GM12891 (cell line): ENCODE measurements around the gene LUZP1.

ENCODE experiments used
- PAX5 ChIP-seq: IDR thresholded peaks from 2 replicates; pipeline ENCODE4 v1.6.1; 2011; ENCODE audit warnings: low read length, moderate library complexity, mild to moderate bottlenecking; ENCODE audit not compliant: insufficient read depth, severe bottlenecking
- POLR2A ChIP-seq: IDR thresholded peaks from 2 replicates; pipeline ENCODE4 v1.6.1; 2011; ENCODE audit warnings: low read depth, low read length, control low read depth
- POLR2AphosphoS5 ChIP-seq: IDR thresholded peaks from 2 replicates; pipeline ENCODE4 v1.6.1; 2011; ENCODE audit warnings: low read depth, low read length, control low read depth
- POU2F2 ChIP-seq: IDR thresholded peaks from 2 replicates; pipeline ENCODE4 v1.6.1; 2011; ENCODE audit warnings: low read depth, mild to moderate bottlenecking, control low read depth, low read length, moderate library complexity
- SPI1 ChIP-seq: IDR thresholded peaks from 2 replicates; pipeline ENCODE4 v1.6.1; 2011; ENCODE audit warnings: low read depth, low read length, control low read depth
- TAF1 ChIP-seq: IDR thresholded peaks from 2 replicates; pipeline ENCODE4 v1.6.1; 2011; ENCODE audit warnings: low read depth, low read length, control low read depth

DNA sequence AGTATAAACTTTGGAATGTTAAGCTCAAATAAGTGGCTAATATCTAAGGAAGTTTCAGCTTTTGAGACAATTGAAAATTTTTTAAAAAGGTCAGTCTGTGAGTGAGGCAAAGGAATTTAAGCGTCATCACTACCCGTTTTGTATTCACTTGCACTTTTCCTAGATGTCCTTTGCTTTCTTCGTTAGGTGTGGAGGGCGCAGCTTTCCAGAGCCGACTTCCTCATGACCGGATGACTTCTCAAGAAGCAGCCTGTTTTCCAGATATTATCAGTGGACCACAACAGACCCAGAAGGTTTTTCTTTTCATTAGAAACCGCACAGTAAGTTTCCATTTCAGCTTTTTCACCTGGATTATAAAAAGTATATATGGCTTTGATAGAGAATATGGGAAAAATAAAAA, 118.5 kb downstream of the LUZP1 start:
- TF ChIP-seq POLR2A, result no peak
- no peak for TF ChIP-seq SPI1
- TF ChIP-seq TAF1, result no peak
- TF ChIP-seq POLR2AphosphoS5, result no peak
- TF ChIP-seq PAX5, result no peak
- TF ChIP-seq POU2F2, result no peak
